IPS-18c (cell line): ENCODE results near the gene TGFB1I1.
"Not testable (repeated sequence)": the region's sequence is repeated elsewhere in the genome, so short reads cannot be mapped to it uniquely, and the experiment has no call there.

ENCODE experiments used
- H3K4me3 ChIP-seq: 2 replicates; pipeline ENCODE4 v1.7.0; 2013; ENCODE audit warnings: low read depth, mild to moderate bottlenecking, low read length, moderate library complexity; ENCODE audit not compliant: insufficient read depth
- H3K9me3 ChIP-seq: one replicate; pipeline ENCODE4 v1.6.1; 2013; ENCODE audit warnings: mild to moderate bottlenecking, low read length, moderate library complexity; ENCODE audit not compliant: control insufficient read depth, insufficient read depth

The TGFB1I1 gene

DNA sequence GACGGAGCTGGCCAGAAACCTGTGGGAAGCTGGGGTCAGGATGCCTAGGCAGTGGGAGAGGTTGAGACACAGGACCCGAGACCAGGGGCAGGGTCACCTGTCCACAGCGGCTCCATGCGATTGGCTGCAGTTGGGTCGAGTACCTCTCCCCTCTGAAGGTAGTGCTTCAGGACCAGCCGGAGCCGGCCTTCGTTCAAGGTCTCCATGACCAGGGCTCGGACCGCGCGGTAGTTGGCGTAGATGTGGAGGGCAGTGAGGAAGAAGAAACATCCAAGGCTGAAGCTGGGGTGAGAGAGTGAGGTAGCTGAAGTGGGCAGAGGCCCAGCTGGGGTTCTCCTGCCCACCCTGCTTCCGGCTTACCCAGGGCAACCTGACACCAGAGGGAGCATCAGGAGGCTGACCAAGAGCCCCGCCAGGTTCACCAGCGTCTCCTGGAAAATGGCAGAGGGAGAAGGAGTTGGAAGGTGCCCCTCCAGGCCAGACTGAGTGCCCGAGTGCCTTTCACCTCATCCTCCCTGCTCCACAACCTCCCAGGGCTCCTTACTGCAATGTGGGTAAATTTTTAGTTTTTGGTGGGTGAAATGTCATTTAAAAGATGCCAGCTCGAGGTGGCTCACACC is 21.7 kb downstream of the TGFB1I1 start:
- no peak overlapping the region for H3K4me3 ChIP-seq
- peaks cover 2% of the 10 kb centered on the region for H3K9me3 ChIP-seq

DNA sequence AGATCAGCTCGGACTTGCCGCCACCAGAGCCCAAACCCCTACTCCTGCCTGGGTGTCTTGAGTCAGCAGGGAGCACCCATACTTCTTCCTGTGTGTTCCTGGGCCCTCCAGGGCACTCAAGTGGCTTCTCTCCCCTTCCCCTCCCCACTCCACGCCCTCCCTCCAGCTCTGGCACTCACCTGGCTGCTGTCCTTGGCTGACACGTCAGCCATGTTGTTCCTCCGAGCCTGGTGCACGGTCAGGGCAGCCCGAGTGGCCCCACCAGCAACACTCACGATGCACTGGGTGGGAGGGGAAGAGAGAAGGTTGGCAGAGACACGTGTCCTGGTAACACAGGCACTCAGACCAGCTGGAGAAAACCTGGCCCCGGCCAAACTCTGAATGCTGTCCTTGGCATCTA is 24.7 kb downstream of the TGFB1I1 start:
- no peak overlapping the region for H3K4me3 ChIP-seq

GRCh38 chr16:31498493-31498892 is 26.5 kb downstream of the TGFB1I1 start:
- no peak overlapping the region for H3K4me3 ChIP-seq
- no peaks in the 10 kb centered on the region for H3K9me3 ChIP-seq

More for the DNA sequence above, 24.7 kb downstream of the TGFB1I1 start:
- peaks cover 2% of the 10 kb centered on the region for H3K9me3 ChIP-seq

DNA sequence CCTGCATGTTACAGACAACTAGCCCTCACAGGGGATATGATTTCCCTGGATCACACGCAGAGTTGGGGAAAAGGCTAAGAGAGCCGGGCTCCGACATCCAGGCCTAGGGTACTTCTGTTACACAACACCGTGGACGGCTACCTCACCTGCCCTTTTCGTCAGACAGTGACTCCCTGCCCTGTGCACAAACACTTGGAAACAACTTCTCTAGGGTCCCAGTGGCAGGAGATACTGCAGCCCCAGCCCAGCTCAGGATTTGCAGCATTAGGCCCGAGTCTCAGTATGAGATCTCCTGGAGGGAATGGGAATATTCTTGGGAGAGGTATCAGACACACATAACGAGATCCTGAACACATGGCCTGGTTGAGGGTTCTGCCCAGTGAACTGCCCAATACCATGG is 28.0 kb downstream of the TGFB1I1 start:
- H3K4me3 ChIP-seq = no peak overlapping the region

GRCh38 chr16:31501226-31501965 is 29.4 kb downstream of the TGFB1I1 start:
- no peak overlapping the region for H3K4me3 ChIP-seq

More for the DNA sequence above, 28.0 kb downstream of the TGFB1I1 start:
- no peaks in the 10 kb centered on the region for H3K9me3 ChIP-seq

DNA sequence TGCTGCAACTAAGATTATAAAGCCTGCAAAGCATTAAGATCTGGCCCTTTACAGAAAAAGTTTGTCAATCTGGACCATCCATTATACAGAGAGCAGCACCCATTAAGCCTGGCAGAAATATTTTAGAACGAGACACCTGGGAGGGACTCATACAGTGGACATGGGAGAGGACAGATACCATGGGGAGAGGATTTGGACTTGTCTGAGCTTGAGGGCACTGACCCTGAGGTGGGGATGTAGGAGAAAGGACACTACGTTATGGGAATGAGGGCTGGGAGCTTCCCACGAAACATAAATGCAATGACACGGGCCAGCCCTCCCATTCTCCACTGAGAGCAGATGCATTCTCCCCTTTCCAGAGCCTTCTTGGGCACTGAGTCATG is 30.0 kb downstream of the TGFB1I1 start:
- Histone ChIP-seq H3K4me3 (no peak overlapping the region), H3K9me3 (no peaks in the 10 kb centered on the region)

More at GRCh38 chr16:31501226-31501965, 29.4 kb downstream of the TGFB1I1 start:
- H3K9me3 ChIP-seq = no peaks in the 10 kb centered on the region

DNA sequence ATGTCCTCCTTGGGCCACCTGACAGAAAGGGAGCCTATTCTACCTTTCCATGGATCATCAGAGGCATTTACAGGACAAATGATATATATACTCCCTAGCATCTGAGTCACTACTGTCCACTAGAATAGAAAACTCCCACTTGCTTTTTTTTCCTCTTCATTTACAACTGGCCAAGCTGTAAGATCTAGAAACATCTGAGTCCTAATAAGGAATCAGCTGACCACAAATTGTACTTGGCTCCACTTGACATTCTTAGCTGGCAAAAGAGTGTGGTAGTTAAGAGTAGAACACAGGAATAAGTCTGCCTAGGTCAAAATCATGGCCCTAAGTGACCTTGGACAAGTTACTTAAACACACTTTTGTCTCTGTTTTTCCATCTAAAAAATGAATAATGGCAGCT is 31.0 kb downstream of the TGFB1I1 start:
- Histone ChIP-seq H3K9me3 (no peaks in the 10 kb centered on the region), H3K4me3 (no peak overlapping the region)

DNA sequence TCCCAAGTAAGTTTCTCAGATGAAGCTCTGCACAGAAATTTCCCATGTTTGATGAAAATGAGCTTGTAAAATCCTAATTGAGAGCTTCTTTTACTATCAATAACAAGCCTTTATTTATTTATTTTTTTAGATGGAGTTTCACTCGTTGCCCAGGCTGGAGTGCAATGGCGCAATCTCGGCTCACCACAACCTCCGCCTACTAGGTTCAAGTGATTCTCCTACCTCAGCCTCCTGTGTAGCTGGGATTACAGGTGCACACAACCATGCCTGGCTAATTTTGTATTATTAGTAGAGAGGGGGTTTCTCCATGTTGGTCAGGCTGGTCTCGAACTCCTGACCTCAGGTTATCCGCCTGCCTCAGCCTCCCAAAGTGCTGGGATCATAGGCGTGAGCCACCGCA is 31.6 kb downstream of the TGFB1I1 start:
- H3K4me3 ChIP-seq, H3K9me3 ChIP-seq: not testable (repeated sequence)

- H3K4me3 ChIP-seq = no peak overlapping the region
Measured at GRCh38 chr16:31504159-31504558, 32.2 kb downstream of the TGFB1I1 start.

GRCh38 chr16:31505483-31505882 is 33.5 kb downstream of the TGFB1I1 start:
- H3K4me3 ChIP-seq = no peak overlapping the region
- no peaks in the 10 kb centered on the region for H3K9me3 ChIP-seq

More at GRCh38 chr16:31504159-31504558, 32.2 kb downstream of the TGFB1I1 start:
- no peaks in the 10 kb centered on the region for H3K9me3 ChIP-seq

DNA sequence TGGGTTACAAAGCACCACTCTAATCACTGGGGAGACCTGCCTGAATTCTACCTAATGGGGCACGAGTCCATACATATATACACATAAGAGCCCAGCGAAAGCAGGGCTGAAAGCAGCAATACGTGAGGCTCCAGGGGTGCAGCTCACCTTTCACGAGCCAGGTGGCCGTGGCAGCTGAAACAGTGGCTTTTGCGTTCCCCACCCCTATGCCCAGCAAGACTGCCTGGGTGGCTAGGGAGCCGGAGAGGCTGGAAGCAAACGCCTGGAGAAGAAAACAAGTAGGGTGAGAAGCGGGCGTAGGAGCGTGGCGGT is 35.6 kb downstream of the TGFB1I1 start:
- peak overlapping the region; percentile 90 for H3K4me3 ChIP-seq
- H3K9me3 ChIP-seq = no peaks in the 10 kb centered on the region

DNA sequence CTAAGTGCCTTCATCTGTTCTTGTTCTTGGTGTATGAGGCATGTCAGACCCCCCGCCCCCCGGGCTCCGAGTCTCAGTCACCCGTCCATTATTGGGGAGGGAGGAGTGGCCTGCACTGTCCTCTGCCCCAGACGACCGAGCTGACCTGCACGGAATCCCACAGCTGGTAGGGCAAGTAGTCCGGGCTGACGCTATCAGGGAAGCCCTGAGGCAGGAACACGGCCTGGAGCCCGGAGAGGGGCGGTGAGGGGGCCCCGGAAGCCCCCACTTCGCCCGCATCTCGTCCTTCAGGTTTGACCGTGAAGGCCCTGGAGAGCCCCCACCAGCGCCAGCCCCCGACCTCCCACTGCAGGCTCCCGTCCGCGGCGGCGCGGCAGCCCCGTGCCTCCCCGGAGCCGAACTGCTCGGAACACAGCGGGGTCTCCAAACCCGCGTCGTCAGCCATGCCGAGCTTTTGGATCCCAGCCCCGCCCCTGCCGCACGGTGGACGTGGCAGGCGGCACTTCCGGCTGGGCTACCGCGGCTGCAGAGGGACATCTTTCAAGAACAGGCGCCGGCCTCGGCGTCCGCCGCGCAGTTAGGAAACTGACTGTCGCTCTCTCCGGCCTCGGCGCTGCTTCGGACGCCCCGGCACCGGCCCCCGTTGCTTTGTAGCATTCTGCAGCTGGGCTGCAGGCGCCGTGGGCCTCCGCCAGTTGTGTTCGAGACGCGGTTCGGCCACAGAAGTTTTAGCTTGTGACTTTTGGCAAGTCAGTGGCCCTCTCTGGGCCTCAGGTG is 36.2 kb downstream of the TGFB1I1 start, which contains the start of gene RUSF1:
Gene RUSF1, minus strand, starts transcription at position 463 of the 777 bp plus-strand sequence. Its CDS starts 18 bp downstream, at position 445.
- Histone ChIP-seq H3K9me3 (no peaks in the 10 kb centered on the region), H3K4me3 (peak within 1 kb of the TSS; percentile 90)

DNA sequence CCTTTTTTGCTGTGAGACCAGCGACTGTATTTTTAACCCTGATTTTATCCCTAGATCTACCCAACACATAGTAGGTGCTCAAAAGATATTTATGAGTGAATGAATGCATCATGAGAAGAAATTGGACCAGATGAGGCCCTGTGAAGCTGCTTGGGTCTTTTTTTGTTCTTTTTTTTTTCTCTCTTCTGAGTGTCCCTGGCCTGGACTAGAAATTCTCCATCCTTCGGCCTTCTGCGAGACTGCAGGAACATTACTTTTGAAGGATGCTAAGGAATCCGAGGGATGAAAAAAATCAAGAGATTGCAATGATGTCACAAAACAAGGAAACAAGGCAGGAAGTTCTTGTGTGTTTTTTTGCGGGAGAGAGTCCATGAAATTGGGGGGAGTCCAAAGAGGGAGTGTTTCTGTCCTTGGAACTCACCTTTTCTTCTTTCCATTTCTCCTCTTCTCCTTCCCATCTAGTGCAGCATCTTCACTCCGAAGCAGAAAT is 36.8 kb downstream of the TGFB1I1 start:
- H3K9me3 ChIP-seq = no peaks in the 10 kb centered on the region
- peak overlapping the region; percentile 90 for H3K4me3 ChIP-seq

DNA sequence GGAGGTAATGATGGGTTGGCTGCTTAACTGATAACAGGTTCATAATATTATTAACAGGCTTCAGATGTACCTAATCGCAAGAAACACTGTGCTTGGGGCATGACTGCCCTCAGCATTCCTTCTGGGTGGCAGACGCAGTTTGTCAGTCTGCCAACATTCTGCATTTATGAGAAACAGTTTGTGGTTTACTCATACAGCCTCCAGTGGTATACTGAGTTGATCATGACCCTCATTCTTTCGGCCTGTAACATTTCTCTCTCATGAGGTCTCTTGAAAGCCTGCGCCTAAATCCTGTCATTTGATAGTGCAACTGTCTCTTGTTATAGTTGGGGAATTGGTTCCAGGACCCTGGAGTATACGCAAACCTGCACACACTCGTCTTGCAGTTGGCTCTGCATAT is 41.2 kb downstream of the TGFB1I1 start:
- H3K4me3 ChIP-seq = no peak overlapping the region
- no peaks in the 10 kb centered on the region for H3K9me3 ChIP-seq

GRCh38 chr16:31513884-31514283 is 41.9 kb downstream of the TGFB1I1 start:
- no peak overlapping the region for H3K4me3 ChIP-seq
- no peaks in the 10 kb centered on the region for H3K9me3 ChIP-seq

DNA sequence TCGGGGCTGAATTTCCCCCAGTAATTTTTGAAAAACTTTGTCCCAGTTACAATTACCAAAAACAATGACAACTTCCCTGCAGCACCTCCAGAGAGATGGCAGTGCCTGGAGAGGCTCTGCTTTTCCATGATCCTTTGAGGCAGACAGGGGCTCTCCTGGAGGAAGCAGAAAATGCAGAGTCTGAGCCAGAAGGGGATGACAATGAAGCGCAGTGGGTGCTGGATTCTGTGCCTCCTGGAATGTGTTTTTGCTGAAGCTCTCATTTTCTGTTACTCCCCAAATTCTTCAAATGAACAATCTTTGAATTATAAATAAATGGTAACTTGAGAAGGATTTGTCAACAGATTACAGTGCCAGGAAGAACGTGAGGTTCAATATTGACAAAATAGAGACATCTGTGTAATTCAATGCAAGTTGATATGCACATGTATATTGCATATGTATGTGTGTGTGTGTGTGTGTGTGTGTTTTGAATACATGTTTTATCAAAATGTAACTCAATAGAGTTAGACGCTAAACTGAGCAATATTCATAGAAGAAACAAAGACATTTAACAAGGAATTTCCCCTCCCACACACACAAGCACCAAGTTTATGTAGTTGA is 45.9 kb downstream of the TGFB1I1 start:
- H3K9me3 ChIP-seq = peaks cover 2% of the 10 kb centered on the region
- no peak overlapping the region for H3K4me3 ChIP-seq

DNA sequence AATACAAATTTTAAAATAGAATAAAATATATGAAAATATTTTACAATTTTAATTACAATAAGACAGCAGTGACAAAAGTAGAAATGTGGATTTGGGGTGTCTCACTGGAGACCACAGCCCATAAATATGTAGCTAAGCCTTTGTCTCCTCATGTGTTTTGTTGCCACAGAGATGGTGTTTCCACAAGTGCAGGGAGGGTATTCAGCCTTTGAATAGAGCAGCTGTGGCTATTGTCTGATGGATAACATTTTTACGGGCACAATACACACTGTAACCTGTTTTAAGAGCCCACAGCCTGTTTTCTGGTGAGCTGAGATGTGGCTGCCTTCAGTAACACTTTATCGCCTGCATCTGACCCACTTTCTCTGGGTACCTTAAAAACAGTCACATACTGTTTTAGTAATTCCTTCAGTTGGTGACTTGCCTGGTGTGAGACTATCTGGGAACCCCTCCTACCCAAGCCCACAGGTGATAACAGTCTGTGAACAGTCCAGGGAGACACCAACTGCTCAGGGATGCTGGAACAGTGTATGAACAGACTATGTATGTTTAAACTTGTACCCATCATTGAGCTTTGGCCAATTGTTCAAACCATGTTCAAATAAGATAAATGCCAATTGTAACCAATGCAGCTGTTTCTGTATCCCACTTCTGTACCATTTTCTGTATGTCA is 47.9 kb downstream of the TGFB1I1 start:
- peaks cover 2% of the 10 kb centered on the region for H3K9me3 ChIP-seq
- no peak overlapping the region; the same call in 1 of the 2 replicates for H3K4me3 ChIP-seq
